ENCODE results near the gene TBC1D22A.

TBC1D22A gene

DNA sequence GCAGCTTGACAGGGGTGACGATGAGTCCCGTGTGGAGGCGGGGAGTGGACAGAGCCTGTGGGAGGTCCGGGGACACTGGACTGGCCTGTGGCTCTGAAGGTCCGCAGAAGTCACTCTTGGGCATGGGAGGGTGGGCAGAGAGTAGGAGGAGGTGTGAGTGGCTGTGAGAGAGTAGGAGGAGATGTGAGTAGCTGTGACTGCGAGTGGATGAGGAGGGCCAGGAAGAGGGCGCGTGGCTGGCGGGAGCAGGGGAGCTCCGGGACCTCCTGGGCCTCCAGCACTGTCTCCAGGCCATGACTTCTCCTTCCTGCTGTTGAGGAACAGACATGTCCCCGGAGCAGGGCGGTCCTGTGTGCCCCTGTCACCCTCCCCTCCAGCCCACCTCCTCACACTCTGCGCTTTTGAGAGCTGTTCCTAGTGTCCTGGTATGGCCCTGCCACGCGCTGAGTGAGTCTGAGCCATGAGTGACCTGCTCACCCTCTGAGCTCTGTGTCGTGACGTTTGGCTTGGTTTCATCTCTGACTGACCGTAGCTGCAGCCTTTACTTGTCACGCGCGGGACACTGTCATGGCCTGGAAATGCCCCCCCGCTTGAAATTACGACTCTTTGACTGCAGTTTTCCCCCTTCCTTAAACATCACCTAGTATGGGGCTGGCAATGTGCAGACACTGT, 391.5 kb downstream of the TBC1D22A start:
- no peak for TF ChIP-seq GATA1 (IDR thresholded peaks at IDR 0.05; ENCODE audit: low read depth, low read length)
- TF ChIP-seq POLR2A (IDR thresholded peaks at IDR 0.05; ENCODE audit: low read length), result no peak
- no peak for DNase-seq

DNA sequence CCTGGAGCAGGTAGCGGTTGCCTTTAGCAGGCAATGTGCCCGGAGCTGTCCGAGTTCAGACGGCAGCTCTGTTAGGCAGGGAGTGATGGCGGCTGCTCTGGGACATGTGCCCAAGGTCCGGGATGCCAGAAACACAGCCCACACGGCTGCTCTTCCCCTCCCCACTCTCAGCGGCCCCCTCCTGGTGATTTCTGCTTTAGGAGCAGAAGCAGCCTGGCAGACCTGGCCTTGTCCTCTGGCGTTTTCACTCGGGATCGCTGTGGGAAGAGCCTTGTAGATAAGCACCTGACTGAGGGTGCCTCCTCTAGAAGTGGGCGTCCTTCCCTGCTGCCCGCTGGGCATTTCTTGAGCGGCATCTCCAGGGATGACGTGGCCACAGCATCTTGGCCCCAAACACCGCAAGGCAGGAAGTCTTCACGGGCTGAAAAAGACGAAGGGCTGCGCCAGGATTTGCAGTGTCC, 392.2 kb downstream of the TBC1D22A start:
- DNase-seq, result no peak

DNA sequence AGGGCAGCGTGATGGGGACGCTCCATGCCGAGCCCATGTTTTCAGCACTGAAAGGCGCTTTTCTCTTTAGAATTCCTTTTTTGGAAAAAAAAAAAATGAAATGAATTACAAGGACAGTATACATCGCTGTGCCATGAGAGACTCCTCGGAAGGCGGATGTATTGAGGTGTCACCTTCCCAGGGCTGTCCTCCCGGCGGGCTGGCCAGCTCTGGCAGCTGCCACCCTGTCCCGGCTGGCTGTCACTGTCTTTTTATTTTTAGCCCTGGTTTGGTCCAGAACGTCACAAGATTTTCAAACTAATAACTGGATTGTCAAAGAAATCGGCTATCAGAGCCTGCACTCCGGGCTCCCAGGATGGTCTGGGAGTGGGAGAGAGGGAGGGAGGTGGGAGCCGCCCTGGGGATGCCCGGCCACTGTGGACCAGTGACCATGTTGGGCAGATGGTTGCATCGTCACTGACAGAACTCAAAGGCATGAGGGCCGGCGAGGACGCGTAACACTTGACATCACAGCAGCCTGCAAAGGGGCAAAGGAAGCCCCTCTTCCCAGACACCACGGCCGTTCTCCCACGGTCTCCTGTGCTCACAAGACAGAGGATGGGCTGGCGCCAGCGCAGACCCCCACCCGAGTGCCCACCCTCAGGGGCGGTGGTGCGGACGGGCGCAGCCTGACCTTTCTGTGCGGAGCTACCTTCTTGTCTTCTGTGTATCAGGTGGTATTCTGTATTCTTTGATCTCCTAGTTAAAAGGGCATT, 392.9 kb downstream of the TBC1D22A start:
- no peak for DNase-seq
- TF ChIP-seq POLR2A (IDR thresholded peaks at IDR 0.05; ENCODE audit: low read length) (no peak), GATA1 (IDR thresholded peaks at IDR 0.05; ENCODE audit: low read depth, low read length) (no peak)

More for the DNA sequence above, 392.2 kb downstream of the TBC1D22A start:
- TF ChIP-seq POLR2A (IDR thresholded peaks at IDR 0.05; ENCODE audit: low read length) (no peak), GATA1 (IDR thresholded peaks at IDR 0.05; ENCODE audit: low read depth, low read length) (no peak)

DNA sequence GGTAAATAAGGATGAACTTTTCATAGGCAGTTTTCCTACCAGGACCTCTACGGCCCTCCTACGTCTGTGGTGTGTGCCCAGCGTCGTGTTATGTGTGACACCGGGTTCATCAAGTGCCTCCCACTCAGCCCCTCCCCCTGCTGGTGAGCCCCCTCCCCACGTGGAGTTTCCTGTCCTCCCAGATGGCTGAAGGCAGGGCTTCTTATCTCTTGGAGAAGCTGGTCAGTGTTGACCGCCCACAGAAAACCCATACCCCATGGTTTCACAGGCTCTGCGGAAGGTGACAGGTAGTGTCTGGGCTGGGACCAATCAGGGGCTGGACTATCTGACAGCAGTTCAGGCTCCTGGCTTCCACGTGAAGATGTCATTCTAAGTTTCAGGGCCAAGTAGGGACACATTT, 393.5 kb downstream of the TBC1D22A start:
- no peak for DNase-seq
- no peak for TF ChIP-seq GATA1 (IDR thresholded peaks at IDR 0.05; ENCODE audit: low read depth, low read length)
- TF ChIP-seq POLR2A (IDR thresholded peaks at IDR 0.05; ENCODE audit: low read length), result no peak

DNA sequence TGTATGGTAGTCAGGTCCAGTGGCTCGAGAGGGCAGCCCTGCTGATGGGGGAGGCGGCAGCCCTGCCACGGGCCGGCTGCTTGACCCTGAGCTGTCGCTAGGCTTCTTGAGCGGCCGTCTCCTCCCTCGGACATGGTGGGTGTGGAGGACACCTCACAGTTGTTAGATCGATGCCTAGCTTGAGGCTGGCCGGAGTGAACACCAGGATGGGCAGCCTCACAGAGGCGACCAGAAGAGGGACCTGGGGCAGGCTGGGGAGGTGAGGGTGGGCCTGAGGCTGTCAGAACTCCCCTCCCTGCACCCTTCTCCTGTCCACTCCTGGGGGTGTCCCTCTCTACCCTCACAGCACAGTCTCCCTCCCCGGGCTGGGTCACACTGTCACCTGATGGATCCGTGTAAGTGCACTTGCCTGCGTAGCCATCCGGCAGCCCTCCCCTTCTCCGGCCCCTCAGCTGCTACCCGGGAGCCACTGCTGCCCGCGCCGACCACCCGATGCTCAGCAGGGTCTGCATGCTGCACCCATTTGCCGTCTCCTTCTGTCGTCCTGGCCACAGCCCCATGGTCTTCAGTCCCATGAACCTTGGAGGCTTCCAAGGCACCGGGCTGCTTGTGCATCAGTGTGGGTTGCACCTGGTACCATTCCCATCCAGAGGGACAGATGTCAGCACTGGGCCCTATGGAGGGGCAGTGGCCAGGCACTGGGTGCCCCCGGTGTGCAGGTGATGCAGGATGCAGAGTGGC, 394.1 kb downstream of the TBC1D22A start:
- no peak for DNase-seq
- TF ChIP-seq GATA1 (IDR thresholded peaks at IDR 0.05; ENCODE audit: low read depth, low read length) (no peak), POLR2A (IDR thresholded peaks at IDR 0.05; ENCODE audit: low read length) (no peak)

DNA sequence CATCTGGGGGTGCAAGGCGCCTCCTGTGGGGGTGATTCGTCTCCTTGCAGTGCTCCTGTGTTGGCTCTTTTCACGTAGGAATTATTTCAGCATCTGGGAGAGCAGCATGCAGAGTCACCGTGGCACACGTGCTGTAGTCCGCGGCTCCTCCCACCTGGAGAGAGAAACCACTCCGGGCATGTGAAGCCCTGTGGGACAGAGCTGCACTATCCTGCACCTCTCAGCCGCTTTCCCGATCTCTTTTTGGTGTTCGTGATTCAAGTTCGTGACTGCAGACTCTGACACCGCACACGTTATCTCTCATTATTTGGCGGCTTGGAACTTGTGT, 394.6 kb downstream of the TBC1D22A start:
- no peak for DNase-seq
- TF ChIP-seq POLR2A (IDR thresholded peaks at IDR 0.05; ENCODE audit: low read length) (no peak), GATA1 (IDR thresholded peaks at IDR 0.05; ENCODE audit: low read depth, low read length) (no peak)

DNA sequence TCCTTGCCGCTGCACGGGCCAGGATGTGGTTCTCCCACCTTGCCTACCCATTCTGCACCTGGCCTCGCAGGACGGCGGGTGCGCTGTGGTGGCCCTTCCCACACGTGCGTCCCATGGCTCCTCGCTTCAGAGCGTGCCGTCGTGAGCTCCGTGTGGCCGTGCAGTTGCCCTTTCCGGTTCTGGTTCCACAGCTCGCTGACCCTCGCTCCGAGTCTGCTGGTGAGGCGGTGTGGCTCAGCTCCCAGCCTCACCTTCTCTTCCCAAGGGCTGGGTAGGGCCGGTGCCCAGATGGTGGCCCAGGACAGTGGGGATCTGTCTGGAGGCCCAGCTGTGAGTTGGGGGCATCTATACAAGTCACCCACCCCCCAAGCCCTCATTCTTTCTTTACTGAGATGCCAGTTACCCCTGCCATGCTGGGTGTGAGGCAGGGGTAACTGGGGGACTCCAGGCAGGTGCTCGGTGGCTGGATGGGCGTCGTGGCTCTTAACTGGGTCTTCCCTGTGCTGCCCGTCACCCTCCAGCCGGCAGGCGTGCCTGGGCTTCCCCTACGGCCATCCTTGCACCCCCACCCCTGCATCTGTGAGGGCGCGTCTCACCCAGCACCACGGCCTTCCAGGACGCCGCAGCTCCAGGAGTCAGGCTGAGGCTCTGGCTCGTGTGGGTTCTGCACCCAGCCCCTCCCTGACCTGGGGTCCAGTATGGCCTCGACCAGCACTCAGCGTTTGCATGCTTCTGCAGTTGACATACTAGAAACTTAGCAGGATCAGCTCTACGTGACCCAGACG, 395.2 kb downstream of the TBC1D22A start:
- no peak for TF ChIP-seq POLR2A (IDR thresholded peaks at IDR 0.05; ENCODE audit: low read length)
- TF ChIP-seq GATA1 (IDR thresholded peaks at IDR 0.05; ENCODE audit: low read depth, low read length), result no peak
- no peak for DNase-seq

DNA sequence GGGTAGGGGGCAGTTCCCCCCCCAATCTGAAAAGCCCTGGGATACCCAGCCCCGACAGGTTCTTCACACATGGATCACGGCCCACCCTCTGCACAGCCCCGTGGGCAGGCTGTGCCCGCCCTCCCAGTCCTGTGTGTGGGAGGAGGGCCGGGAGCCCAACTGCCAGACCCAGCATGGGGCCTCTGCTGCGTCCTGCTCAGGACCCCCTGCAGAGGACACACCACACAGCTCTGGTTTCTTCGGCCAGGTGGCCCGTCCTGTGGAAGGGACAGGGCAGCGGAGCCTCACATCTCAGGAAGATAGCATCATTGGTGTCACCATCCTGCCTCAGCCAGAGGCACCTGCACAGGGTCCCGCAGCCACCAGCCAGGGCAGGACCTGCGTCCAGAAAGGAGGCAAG, 396.0 kb downstream of the TBC1D22A start:
- DNase-seq, result no peak
- TF ChIP-seq POLR2A (IDR thresholded peaks at IDR 0.05; ENCODE audit: low read length), result no peak
- no peak for TF ChIP-seq GATA1 (IDR thresholded peaks at IDR 0.05; ENCODE audit: low read depth, low read length)

DNA sequence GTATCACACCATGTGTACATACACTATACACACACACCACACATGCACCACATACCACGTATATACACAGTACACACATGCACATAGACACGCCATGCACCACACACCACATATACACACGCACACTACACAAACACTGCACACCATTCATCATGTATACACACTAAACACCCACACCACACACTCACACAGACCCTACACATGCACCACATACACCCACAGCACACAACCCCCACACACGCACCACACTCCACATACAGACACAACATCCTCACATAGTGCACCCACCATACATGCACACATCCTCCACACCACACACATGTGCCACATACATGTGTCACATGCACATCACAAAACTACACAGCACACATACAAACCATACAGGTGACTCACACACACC, 397.1 kb downstream of the TBC1D22A start:
- DNase-seq, result no peak
- TF ChIP-seq GATA1 (IDR thresholded peaks at IDR 0.05; ENCODE audit: low read depth, low read length) (no peak), POLR2A (IDR thresholded peaks at IDR 0.05; ENCODE audit: low read length) (no peak)

DNA sequence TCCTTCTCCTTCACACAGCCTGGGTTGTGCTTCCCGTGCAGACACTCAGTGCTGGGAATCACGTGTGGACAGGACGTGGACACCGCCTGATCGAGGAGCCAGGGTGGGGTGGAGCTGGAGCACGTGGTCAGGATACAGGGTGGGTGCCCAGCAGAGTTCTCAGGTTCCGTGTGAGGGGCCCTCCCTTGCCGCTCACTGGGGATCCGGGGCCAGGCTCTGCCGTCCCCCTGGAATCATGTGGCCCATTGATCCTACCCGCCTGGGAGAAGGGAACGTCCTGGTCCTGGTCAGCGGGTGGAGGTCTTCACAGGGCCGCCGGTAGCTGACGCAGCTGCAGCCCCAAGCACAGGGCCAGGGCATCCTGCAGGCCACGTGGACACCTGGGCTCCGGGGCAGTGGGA, 397.7 kb downstream of the TBC1D22A start:
- TF ChIP-seq GATA1 (IDR thresholded peaks at IDR 0.05; ENCODE audit: low read depth, low read length) (no peak), POLR2A (IDR thresholded peaks at IDR 0.05; ENCODE audit: low read length) (no peak)
- DNase-seq, result no peak

DNA sequence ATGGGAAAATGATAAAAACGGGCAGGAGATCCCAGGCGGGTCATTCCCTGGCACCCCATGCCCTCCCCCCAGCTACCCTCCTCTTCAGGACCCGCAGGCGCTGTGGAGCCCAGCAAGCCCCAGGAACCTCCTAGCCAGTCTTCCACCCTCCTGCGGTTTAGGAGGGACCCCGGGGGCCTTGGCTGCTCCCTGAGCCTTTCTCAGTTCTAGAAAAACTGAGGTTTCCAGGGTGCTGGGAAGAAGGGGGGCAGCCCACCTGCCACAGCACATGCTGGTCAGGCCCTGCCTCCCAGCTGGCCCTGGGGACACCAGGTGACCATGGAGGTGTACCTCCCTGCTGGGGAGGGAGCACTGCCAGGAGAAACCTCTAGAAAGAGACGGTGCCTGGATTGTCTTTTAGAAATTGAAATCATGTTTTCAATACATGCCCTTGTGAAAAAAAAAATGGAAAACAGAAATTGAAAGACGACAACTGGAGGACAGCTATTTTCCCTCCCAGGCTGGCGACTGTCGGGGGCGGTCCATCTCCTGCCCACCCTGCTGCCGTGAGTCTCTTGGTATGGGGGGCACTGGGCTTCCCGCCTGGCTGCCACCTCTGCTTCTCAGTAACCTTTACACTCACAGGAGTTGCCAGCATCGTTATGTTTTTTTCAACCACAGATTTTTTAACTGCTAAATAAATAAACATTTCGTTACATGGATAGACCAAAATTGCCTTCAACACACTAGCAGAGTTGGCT, 398.5 kb downstream of the TBC1D22A start:
- no peak for TF ChIP-seq POLR2A (IDR thresholded peaks at IDR 0.05; ENCODE audit: low read length)
- no peak for TF ChIP-seq GATA1 (IDR thresholded peaks at IDR 0.05; ENCODE audit: low read depth, low read length)
- DNase-seq, result no peak

DNA sequence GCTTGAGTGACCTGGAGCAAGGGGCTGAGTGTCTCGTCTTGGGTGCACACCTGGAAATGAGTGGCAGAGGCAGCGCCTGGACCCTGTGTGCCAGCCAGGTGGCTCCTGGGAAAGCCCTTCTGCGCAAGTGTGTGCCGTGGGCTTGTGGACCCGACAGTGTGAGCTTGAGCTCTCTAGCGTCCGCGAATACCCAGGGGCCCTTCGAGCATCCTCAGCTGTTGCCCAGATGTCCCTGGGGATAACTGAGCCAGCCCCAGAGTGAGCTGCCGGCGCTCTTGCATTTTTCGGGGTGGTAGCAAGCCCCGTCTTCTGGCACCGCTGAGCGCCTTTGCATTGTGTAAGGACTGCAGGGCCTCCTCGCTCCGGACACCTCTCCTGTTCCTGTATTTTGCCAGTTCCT, 399.2 kb downstream of the TBC1D22A start:
- no peak for DNase-seq
- no peak for TF ChIP-seq POLR2A (IDR thresholded peaks at IDR 0.05; ENCODE audit: low read length)
- no peak for TF ChIP-seq GATA1 (IDR thresholded peaks at IDR 0.05; ENCODE audit: low read depth, low read length)

DNA sequence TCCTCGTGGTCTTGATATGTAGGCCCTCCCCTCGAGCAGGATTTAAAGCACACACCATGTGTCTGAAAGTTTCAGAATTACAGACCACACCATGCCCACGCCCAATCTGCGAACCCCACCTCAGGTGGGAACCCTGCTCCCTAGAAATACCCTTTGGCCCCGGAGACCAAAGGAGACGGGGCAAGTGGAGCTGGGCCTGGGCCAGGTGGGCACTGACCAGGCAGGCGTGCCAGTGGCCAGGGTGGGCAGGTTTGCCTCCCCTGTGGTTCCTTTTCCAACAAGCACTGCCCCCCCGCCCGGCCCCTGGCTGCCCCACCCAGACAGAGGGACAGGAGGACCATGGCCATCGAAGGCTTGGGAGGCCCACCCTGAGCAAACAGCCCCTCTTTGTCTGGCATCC, 400.4 kb downstream of the TBC1D22A start:
- no peak for TF ChIP-seq POLR2A (IDR thresholded peaks at IDR 0.05; ENCODE audit: low read length)
- no peak for TF ChIP-seq GATA1 (IDR thresholded peaks at IDR 0.05; ENCODE audit: low read depth, low read length)
- DNase-seq, result no peak
